GM12892 (cell line): ENCODE measurements around the gene ALDOC.

Source experiments
- POLR2A ChIP-seq: IDR thresholded peaks from 2 replicates; pipeline ENCODE4 v1.6.1; 2011; ENCODE audit warnings: low read depth, low read length, control low read depth
- POLR2AphosphoS5 ChIP-seq: IDR thresholded peaks from 2 replicates; pipeline ENCODE4 v1.6.1; 2011; ENCODE audit warnings: low read depth, low read length, control low read depth
- TAF1 ChIP-seq: IDR thresholded peaks from 2 replicates; pipeline ENCODE4 v1.6.1; 2011; ENCODE audit warnings: low read depth, mild to moderate bottlenecking, control low read depth, low read length, borderline replicate concordance

- no peak for TF ChIP-seq POLR2AphosphoS5
- no peak for TF ChIP-seq POLR2A
- no peak for TF ChIP-seq TAF1
Observed at GRCh38 chr17:28575126-28575795, 1.4 kb downstream of the ALDOC start.
